A549 treated with DMSO at 1 μM for 4 hours (cell line): ENCODE data around the gene FBXL3. TPM values are rescaled to one million over a fixed set of nuclear protein-coding genes. Genes with fewer than 3 reads are reported as not detected.

Experiments used
- total RNA-seq: library from RNA; stranded (reverse); fragments of 200-300 nt; extraction: Qiagen RNA extraction; gene quantifications from 5 replicates; pipeline ENCODE4 v1.2.3, GENCODE V29; 2022; ENCODE audit warnings: low read depth

FBXL3 gene, protein sequence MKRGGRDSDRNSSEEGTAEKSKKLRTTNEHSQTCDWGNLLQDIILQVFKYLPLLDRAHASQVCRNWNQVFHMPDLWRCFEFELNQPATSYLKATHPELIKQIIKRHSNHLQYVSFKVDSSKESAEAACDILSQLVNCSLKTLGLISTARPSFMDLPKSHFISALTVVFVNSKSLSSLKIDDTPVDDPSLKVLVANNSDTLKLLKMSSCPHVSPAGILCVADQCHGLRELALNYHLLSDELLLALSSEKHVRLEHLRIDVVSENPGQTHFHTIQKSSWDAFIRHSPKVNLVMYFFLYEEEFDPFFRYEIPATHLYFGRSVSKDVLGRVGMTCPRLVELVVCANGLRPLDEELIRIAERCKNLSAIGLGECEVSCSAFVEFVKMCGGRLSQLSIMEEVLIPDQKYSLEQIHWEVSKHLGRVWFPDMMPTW
- total RNA-seq = 15.3 to 19.7 TPM (median 17.3 TPM) in 5 replicates

DNA sequence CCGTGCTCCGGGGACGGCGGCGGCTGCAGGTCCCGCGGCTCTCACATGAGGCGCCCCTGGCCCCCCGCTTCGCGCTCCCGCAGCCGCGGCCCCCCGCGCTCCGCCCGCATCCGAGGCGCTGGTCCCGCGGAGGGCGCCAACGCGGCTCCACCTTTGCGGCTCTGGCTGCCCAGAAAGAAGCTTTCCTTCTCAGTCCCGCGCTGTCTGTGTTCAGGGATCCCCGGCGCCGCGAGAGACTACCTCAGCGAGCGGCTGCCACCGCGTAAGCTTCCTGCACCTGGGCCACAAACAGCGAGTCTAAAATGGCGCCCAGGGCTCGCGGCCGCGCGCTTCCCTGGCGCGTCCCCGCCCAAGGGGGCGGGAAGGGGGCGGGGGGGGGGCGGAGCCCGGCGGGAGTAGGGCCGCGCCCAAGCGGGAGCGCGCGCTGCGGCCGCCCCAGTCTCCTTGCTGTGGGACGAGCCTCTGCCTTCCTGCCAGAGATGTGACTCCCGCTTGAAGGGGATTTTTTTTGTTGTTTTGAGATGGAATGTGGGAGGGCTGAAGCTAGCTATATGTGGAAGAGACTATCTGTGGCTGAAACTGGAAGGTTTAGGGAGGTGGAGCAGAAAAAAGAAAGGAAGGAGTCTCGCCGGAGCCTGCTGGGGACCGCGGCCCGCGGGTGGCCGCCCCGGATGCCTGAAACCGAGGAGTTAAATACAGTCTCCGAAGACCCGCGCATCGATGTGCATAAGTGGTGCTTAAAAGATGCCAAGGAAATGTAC, at the start of gene FBXL3:
TSS of gene FBXL3 (minus strand) at position 299 of the 761 bp plus-strand sequence. CDS start 5,299 bp downstream, outside the sequence.

DNA sequence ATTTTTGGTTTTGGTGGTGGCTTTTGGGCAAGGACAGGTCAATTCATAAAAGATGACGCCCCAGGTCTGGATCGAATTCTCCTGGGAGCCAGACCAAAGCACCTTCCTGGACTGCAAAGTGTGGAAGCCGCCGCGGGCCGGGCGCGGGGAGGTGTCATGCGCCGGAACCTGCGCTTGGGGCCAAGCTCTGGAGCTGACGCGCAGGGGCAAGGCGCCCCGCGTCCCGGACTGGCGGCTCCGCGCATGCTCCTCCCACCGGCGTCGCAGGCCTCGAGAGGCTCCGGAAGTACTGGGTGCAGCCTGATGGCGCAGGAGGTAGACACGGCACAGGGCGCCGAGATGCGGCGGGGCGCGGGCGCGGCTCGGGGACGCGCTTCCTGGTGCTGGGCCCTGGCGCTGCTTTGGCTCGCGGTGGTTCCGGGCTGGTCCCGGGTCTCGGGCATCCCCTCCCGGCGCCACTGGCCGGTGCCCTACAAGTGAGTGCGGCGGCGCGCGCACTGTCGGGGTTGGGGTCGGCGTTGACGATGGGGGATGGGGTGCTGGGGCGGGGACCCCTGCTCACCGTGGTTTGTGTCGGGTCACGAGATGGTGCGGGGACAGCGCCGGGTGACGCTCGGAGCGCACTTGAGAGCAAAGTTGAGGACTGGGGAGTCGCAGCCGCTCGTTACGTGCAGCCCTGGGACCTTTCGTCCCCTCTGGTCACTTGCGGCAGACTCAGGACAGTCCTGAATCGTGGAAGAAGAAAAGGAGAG, 35.0 kb downstream of the FBXL3 start, which contains the start of gene CLN5:
TSS of gene CLN5 (plus strand) at position 286 of the 752 bp plus-strand sequence. CDS start at position 304, 18 bp downstream.

Other genes with a start within 250 kb of the FBXL3 start
- gene KCTD12, start 140.8 kb downstream of the FBXL3 start, total RNA-seq = 1.9 to 2.7 TPM (median 2.3 TPM) in 5 replicates
- not detected in 5 replicates for gene ACOD1, start 78.6 kb downstream of the FBXL3 start, total RNA-seq
- gene CLN5, start 35.1 kb downstream of the FBXL3 start, total RNA-seq = 8.3 to 11.7 TPM (median 9.9 TPM) in 5 replicates